Measurements from ENCODE around the gene ARID1B.
A peak's percentile ranks its signal among the peaks of the same experiment; 100 is the strongest.

Gene ARID1B

DNA sequence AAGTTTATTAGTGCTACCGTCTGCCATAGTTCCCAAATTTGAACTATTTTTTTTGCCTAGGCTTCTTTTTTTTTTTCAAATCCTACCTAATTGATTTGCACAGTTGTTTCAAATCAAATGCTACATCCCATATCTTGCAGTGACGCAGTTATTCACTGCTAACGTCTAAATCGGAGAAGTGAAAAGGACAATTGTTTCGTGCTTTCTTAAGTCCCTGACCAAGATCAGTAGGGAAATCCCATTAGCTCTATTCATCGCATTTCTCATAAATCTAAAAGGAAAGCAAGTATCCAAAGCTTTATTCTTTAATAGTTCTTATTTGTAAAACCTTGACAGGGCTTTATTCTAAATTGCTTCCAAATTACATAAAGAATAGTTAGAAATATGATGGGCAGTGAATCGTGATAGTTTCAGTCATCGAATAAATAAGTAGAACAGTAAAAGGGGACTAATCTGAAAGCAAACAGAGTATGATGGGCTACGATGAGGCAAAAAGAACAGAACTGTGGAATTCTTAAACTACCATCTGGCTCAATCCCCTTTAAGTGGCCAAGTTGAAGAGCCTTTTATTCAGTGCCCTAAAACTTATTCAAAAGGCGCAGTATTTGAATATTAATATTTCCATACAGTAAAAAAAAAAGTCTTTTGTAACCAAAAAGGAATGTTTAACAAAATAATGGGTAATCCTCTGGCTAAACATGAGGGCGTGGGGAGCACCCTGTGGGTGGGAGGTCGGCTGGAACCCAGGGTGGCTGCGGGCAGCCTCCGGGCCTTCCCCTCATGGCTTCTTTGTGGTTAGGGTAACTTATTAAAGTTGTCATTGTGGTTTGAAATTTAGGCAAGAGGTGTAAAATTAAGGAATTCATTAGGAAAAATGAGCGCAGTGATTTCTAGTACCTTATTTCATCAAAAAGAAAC is 3.0 kb upstream of the ARID1B start:
- no peak for DNase-seq (ENCODE audit: low read depth in 2 of 2)

DNA sequence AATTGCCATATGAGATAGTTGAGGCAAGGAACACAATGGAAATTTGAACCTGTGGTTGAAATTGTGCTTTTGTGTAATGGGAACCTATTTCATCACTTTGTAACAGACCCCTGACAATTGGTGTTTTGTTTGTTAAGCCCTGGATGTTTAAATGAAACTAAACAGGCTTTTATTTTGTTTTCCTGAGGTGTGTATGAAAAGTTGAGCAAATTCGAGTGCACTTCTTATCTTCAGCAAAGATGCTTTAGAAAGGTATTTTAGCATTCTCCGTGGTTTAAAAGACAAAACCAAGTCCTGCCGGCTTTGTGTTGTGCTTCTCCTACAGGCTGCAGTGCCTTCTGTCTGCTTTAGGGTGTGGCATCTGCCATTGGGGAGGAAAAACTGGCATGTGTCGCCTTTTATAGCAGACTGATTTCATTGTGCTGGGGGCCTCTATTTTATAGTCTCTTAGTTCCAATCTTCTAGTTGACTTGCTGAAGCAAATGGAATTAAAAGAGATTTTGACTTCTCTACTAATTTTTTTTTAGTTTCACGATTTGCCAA is 2.2 kb upstream of the ARID1B start:
- DNase-seq (ENCODE audit: low read depth in 2 of 2), result no peak

DNA sequence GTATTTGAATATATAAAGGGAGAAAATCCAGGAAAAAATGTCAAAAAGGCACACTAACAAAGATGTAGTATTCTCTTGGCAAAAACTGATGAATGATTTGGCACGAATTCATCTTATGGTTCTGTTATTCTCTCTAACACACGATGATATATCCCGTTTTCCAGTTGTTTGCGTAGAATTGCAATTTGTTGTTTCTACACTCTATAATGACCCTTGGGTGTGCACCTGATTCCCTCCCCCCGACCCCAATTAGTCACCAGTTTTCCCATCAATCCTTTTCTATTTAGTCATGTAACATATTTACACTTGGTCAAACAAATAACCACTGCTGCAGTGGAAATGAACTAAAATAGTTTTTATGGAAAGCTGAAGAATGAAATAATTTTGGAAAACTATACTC is 1.5 kb upstream of the ARID1B start:
- no peak for DNase-seq (ENCODE audit: low read depth in 2 of 2)

DNA sequence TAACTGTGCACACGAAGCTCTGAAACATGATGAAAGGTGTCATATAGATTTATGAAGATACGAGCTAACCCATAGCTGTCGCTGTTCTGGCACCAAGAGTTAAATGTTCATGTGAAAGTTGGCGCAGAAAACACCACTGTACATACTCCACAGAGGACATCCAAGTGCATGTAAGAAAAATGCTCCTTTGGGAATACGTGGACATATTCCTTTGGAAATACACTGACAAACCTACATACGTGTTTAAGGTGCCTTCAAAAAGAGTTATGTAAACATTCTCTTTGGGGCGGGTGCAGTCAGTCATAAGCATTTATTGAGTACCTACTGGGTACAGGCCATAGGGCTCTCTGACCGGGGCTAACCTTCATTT is 723 bp upstream of the ARID1B start:
- DNase-seq (ENCODE audit: low read depth in 2 of 2), result no peak

DNA sequence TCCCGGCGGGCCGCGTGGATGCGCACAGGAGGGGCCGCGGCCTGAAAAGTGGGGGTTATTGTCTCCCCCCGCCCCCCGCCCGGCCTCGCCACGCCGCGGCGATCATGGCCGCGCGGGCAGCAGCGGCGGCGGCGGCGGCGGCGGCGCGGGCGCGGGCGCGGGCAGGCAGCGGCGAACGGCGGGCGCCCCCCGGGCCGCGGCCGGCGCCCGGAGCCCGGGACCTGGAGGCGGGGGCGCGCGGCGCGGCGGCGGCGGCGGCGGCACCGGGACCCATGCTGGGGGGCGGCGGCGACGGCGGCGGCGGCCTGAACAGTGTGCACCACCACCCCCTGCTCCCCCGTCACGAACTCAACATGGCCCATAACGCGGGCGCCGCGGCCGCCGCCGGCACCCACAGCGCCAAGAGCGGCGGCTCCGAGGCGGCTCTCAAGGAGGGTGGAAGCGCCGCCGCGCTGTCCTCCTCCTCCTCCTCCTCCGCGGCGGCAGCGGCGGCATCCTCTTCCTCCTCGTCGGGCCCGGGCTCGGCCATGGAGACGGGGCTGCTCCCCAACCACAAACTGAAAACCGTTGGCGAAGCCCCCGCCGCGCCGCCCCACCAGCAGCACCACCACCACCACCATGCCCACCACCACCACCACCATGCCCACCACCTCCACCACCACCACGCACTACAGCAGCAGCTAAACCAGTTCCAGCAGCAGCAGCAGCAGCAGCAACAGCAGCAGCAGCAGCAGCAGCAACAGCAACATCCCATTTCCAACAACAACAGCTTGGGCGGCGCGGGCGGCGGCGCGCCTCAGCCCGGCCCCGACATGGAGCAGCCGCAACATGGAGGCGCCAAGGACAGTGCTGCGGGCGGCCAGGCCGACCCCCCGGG is 637 bp downstream of the ARID1B start:
- DNase-seq (ENCODE audit: low read depth in 2 of 2), result peak in 1 of 2 donors; percentile 57

DNA sequence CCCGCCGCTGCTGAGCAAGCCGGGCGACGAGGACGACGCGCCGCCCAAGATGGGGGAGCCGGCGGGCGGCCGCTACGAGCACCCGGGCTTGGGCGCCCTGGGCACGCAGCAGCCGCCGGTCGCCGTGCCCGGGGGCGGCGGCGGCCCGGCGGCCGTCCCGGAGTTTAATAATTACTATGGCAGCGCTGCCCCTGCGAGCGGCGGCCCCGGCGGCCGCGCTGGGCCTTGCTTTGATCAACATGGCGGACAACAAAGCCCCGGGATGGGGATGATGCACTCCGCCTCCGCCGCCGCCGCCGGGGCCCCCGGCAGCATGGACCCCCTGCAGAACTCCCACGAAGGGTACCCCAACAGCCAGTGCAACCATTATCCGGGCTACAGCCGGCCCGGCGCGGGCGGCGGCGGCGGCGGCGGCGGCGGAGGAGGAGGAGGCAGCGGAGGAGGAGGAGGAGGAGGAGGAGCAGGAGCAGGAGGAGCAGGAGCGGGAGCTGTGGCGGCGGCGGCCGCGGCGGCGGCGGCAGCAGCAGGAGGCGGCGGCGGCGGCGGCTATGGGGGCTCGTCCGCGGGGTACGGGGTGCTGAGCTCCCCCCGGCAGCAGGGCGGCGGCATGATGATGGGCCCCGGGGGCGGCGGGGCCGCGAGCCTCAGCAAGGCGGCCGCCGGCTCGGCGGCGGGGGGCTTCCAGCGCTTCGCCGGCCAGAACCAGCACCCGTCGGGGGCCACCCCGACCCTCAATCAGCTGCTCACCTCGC is 1.5 kb downstream of the ARID1B start:
- DNase-seq (ENCODE audit: low read depth in 2 of 2), result peak in 1 of 2 donors; percentile 47

DNA sequence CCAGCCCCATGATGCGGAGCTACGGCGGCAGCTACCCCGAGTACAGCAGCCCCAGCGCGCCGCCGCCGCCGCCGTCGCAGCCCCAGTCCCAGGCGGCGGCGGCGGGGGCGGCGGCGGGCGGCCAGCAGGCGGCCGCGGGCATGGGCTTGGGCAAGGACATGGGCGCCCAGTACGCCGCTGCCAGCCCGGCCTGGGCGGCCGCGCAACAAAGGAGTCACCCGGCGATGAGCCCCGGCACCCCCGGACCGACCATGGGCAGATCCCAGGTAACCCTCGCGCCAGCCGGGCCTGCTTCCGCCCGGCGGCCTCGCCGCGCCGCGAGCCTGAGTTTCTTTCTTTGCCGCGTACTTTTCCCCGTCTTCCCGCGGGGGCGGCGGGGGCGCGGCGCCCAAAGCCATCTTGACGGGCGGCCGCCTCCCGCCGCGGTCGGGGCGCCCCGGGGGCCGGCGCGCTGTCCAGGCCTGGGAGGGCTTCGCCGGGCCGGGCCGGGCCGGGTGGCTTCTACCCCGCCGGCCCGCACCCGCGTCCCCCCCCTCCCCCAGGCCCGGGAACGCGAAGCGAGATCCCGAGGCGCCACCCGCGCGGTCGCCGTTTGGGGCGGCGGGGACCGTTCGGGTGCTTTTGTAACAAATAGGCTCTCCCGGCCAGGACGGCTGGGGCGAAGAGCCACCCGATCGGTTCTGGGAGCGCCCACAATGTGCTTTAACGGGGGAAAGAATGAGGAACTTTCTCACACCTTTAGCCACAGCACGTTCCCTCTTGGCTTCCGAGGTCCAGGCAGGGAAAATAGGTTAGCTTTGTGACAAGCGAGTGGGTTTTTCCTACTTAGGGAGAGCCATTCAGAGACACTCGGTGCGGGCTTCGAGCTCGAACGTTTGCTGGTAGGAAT is 2.3 kb downstream of the ARID1B start:
- peak in 1 of 2 donors; percentile 53 for DNase-seq (ENCODE audit: low read depth in 2 of 2)

DNA sequence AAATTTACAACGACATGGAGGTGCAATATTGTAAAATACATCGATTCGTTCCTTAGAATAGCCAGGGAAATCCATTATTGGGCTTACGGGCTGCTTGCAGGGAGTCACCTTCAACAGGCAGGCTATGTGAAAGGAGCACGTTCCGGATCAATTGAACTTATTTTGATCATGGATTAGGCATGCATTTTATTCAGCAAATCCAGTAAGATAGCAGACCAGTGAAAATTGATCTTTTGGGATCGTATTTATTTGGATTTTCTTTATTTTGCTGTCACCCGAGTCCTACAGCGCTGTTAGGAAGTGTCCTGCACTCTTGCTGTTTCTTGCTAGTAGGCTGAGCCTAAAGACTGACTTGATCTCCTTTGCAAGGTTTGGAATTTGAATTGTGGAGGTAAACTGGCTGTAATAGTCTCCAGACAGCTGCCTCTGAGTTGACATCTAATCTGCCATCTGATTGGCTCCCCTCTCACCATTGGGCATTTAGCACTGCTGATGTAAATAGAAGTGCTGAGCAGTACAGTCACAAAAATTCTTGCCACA is 3.0 kb downstream of the ARID1B start:
- peak; percentile 29 to 56 for DNase-seq (ENCODE audit: low read depth in 2 of 2)

DNA sequence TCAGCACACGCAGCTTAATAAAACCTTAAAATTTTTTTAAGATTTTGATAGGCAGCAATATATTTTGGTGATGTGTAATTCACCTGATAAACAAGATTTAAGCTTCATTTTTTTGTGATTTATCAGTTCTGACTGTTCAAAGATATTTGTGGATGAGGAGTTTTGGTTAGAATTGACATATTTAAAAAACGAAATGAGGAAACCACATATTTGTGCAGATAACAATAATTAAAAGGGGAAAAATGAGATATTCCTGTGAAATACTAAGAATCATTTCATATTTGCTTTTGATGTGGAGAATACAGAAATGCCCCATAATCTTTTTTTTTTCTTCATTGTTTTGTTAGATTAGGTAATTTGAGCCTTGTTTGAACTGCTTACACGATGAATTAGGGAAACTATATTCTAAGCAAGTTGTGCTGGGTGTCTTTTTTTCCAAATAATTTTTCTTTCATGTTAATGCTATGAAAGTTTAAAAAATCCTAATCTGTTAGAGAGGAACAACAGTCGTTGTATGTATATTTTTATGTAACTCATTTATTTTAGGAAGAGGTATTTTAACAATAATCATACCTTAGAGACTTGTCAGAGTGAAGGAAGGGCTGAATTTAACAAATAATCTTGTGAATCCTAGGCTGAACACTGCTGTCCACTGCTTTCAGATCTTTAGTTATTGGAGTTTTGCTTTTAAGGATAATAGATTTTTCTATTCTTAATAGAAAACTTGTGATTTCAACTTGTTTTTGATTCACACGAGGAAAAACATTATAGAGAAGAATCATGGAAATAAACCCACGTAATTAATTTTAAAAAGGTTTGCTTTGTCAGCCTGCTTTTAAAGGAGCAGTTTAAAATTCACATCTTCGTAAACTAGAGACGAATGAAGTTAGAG is 4.0 kb downstream of the ARID1B start:
- DNase-seq (ENCODE audit: low read depth in 2 of 2), result no peak

DNA sequence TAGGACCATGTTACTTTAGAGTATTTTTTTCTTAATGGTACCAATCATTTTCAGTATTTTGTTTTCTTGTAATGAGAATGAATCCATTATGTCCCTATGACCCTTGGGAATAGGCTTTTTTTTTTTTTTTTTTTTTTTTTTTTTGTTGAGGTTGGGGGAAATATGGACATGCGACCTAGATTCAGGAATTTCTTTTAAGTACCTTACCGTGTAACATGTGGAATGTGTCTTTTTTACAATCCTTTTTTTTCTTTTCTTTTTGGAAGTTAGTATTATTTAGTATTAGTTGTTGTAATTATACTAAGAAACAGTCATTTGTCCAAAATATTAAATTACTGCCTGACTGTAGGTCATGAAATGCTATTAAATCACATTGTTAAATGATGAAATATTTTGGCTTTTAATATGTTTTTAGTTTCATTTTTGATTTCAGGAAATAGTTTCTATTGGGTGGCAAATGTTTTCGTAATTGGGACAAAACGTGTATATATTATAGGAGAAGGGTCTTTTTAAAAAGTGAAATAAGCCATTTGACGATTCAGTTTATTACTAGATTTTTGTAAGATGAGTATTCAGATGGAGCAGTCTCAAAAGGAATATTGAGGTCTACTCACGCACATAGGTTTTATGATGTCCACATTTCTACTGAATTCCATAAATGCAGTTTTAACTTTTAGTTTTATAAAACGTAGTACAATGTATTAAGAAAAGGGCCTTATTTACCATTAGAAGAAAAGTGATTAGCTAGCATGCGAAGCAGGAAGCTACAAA is 4.9 kb downstream of the ARID1B start:
- DNase-seq (ENCODE audit: low read depth in 2 of 2), result no peak

DNA sequence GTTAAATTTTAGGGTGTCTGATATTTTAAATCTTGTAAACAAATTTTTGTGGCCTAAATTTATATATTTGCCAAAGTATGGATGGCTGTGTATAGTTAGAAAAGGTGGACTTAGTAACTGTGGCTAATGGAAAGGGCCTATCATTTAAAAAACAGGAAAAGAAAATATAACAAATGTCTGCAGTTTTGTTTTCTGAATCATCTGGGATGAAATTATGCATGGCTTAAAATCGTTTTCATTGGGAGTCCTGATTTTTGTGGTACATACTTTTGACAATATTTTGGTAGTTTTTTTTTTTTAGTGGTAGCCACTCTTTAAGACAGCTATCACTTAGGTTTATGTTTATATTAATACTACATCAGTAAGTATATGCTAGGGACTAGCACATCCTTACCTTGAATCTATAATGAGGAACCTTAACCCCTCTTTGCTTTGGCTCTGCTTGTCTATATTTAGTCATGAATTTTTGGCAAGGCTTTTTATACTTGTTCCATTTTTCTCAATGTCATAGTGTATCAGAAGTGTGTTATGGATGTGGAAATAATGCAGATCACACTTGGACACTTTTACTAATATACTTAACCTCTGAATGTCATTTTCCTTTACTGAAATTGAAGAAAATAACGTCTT is 5.6 kb downstream of the ARID1B start:
- no peak for DNase-seq (ENCODE audit: low read depth in 2 of 2)

DNA sequence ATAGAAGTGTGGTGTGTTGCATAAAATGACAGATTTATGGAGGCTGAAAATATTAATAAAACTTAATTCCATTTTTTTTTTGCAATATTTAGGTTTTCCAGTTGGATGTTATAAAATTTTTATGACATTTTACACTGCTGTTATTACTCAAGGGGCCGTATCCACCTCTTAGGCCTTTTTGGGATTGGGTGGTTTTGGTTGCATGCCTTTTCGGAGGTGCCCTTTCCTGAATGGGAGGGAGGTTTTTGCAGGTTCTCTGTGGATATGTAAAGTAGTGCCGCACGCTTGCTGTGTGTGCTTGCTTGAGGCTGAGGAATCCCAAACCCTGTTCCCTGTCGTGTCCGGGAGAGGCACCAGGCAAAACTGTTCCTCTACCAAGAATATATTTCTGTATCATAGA is 6.8 kb downstream of the ARID1B start:
- no peak for DNase-seq (ENCODE audit: low read depth in 2 of 2)

DNA sequence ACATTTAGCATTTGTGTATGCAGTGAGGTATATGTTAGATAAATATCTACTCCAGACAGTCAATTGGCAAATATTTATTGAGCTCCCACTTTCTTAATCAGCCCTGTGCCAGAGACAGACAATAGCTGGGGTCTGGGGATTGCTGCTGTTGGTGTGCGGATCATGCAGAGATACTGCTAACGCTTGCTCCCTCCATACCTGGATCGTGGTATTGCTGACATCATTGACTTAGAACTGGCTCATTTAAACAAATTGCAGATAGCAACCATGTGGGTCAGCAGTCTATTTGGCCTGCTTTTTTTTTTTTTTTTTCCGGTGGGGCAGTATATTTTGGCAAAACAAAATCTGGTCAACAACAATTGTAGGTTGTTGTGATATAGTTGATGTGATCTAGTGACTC is 9.5 kb downstream of the ARID1B start:
- DNase-seq (ENCODE audit: low read depth in 2 of 2), result no peak

DNA sequence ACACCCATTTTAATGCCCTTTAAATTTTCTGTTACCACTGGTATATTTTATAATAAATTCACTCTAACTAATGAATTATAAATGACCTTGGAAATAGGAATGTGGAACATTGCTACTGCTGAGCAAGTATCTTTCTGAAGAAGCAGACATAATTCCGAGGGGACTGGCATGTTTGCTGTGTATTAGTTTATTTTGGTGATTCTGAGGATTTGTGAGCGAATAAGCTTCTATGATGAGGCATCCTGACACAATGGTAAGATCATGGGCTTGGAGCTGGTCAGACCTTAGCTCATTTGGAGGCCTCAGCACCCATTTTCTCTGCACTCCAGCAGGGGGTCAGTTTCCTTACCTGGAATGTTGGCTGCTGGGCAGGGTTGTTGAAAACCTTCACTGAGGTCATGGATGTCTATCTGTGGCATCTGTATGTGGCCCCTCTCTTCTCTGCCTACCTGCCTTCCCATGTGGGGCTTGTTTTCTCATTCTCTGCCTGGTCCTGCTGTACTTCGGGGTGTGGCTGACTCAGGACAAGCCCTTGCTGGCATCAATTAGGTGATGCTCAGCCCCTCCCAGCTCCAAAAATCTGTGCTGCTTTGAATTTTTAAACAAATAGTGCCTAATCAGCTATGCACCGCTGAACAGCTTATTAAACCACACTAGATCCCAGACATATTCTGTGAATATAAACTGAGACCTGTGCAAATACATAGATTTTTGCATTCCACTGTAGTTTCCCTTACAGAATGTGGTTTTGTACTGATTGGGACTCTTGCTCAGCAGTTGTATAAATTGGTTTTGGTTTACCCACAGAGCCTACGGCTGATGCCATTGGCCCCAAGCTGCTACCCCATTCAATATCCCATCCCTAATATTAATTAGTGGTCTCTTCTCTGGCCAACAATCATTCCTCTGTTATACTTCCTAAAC is 10.7 kb downstream of the ARID1B start:
- no peak for DNase-seq (ENCODE audit: low read depth in 2 of 2)

DNA sequence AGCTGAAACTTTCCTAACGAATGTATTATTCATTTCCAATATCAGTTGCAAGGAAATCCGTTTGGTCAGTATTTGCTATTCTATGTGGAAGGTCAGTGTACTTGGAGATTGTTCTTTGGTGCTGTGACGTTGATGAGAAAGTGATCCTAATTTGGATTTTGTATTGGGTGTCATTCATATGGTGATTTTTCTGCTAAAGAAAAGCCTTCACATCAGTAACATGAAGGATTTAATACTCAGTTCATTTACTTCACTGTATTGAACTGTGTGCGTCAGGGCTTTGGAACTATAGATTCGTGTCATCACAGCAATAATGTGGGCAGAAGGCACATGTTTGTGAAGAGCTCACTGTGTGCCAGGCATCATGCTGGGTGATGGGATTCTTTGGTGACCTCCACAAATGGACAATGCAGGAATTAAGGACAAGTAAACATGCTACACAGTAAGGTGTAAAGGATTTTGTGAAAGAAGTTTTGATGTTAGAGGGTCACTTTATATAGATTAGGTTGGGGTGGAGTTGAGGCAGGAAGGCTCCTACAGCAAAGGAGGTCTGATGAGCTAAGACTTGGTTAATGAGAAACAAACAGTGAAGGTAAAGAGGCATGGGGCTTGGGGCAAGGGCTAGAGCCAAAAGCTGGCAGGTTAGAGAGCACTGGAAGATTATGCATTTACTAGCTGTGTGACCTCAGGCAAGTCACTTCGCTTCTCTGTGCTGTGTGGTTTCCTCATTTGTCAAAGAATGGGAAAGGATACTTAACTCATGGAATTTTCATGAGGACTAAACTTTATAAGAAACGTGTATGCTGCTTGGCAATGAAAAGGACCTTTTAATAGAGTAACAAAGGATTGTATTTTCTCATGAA is 12.1 kb downstream of the ARID1B start:
- no peak for DNase-seq (ENCODE audit: low read depth in 2 of 2)

DNA sequence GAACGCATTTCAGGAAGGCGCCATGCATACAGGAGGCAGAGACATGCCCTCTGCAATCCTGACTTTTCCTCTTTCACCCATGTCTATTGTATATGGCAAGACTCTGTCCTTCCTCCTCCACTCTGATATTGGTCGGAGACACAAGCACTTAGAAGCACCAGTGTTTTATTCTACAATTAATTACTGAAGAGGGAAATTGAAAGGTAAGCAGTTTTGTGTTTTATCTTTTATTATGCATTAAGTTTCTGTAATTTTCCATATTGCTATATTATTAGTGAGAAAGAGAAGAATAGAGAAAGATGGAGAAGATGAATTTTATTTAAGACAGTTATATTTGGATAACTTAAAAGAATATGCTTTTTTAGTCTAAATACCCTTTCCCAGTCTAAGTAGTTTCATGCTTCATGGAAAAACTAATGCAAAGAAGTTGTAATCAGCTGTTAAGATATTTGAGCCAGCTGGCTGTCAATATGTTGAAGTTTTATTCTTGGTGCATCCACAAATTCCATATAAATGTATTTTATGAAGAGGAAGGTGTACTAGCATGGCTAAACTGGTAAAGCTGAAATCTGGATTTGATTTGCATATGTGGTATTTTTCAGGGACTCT is 13.6 kb downstream of the ARID1B start:
- no peak for DNase-seq (ENCODE audit: low read depth in 2 of 2)
